Mesenchymal stem cell (in vitro differentiated cells and primary cell): ENCODE data around the gene ACBD4.

Source experiments
- DNase-seq: peaks from one replicate; pipeline ENCODE4 v3.0.0-alpha.2; 2013
- H2AFZ ChIP-seq: one replicate; pipeline ENCODE4 v1.6.1; 2013; ENCODE audit warnings: low read depth, mild to moderate bottlenecking, control low read depth, inconsistent platforms, low read length, moderate library complexity
- H2AK5ac ChIP-seq: 2 replicates; pipeline ENCODE4 v1.6.1; 2013; ENCODE audit warnings: low read length, moderate library complexity, mild to moderate bottlenecking, inconsistent platforms; ENCODE audit not compliant: severe bottlenecking
- H2BK120ac ChIP-seq: one replicate; pipeline ENCODE4 v1.6.1; 2013; ENCODE audit warnings: low read depth, mild to moderate bottlenecking, inconsistent platforms, low read length, moderate library complexity
- H2BK12ac ChIP-seq, 2 experiments: one replicate each; pipeline ENCODE4 v1.6.1; 2013; ENCODE audit warnings: inconsistent platforms in 2 of 2, low read length in 2 of 2, mild to moderate bottlenecking in 2 of 2, moderate library complexity in 2 of 2, control low read depth in 1 of 2
- H2BK15ac ChIP-seq: one replicate; pipeline ENCODE4 v1.6.1; 2013; ENCODE audit warnings: mild to moderate bottlenecking, low read depth, inconsistent platforms; ENCODE audit not compliant: poor library complexity, severe bottlenecking
- H2BK5ac ChIP-seq: 2 replicates; pipeline ENCODE4 v1.6.1; 2013; ENCODE audit warnings: low read depth, mild to moderate bottlenecking, low read length, control low read depth, inconsistent platforms; ENCODE audit not compliant: poor library complexity, severe bottlenecking
- H3K14ac ChIP-seq, 2 experiments: one replicate each; pipeline ENCODE4 v1.6.1; 2013; ENCODE audit warnings: inconsistent platforms in 2 of 2, low read length in 2 of 2, control low read depth in 1 of 2, mild to moderate bottlenecking in 1 of 2, moderate library complexity in 1 of 2
- H3K18ac ChIP-seq, 2 experiments: one replicate each; pipeline ENCODE4 v1.6.1; 2013; ENCODE audit warnings: inconsistent platforms in 2 of 2, low read length in 2 of 2, control low read depth in 1 of 2, low read depth in 1 of 2, mild to moderate bottlenecking in 1 of 2
- H3K23ac ChIP-seq, 2 experiments: one replicate each; pipeline ENCODE4 v1.6.1; 2013; ENCODE audit warnings: inconsistent platforms in 2 of 2, low read length in 2 of 2, mild to moderate bottlenecking in 2 of 2, moderate library complexity in 2 of 2, control low read depth in 1 of 2
- H3K27ac ChIP-seq: 2 replicates; pipeline ENCODE4 v1.5.1; 2013; ENCODE audit warnings: mild to moderate bottlenecking, moderate library complexity, low read length, control low read depth, inconsistent platforms; ENCODE audit not compliant: poor library complexity, severe bottlenecking
- H3K27me3 ChIP-seq, 2 experiments: 2 replicates each; pipeline versions ENCODE4 v1.6.1 to v1.7.0; 2013; ENCODE audit warnings: low read length in 2 of 2, mild to moderate bottlenecking in 2 of 2, moderate library complexity in 2 of 2, control low read depth in 1 of 2, inconsistent platforms in 1 of 2; ENCODE audit not compliant: control insufficient read depth in 1 of 2, insufficient read depth in 1 of 2
- H3K36me3 ChIP-seq, 2 experiments: 2 replicates each; pipeline versions ENCODE4 v1.6.1 to v1.7.0; 2013; ENCODE audit warnings: low read length in 2 of 2, control low read depth in 1 of 2, inconsistent platforms in 1 of 2, low read depth in 1 of 2, mild to moderate bottlenecking in 1 of 2; ENCODE audit not compliant: insufficient read depth in 2 of 2, control insufficient read depth in 1 of 2
- H3K4ac ChIP-seq, 2 experiments: one replicate each; pipeline ENCODE4 v1.6.1; 2013; ENCODE audit warnings: inconsistent platforms in 2 of 2, low read length in 2 of 2, mild to moderate bottlenecking in 2 of 2, moderate library complexity in 2 of 2, control low read depth in 1 of 2, low read depth in 1 of 2
- H3K4me1 ChIP-seq: 2 replicates; pipeline ENCODE4 v1.6.1; 2013; ENCODE audit warnings: low read depth, low read length, control low read depth; ENCODE audit not compliant: control insufficient read depth, insufficient read depth
- H3K4me2 ChIP-seq: 2 replicates; pipeline ENCODE4 v1.6.1; 2013; ENCODE audit warnings: low read length, mild to moderate bottlenecking, inconsistent platforms; ENCODE audit not compliant: poor library complexity, severe bottlenecking
- H3K4me3 ChIP-seq, 2 experiments: 2 replicates each; pipeline versions ENCODE4 v1.5.1 to v1.7.0; 2013; ENCODE audit warnings: low read length in 2 of 2, mild to moderate bottlenecking in 2 of 2, control low read depth in 1 of 2, low read depth in 1 of 2; ENCODE audit not compliant: insufficient read depth in 1 of 2
- H3K79me1 ChIP-seq: replicated peaks from 2 replicates; pipeline ENCODE4 v1.6.1; 2013; ENCODE audit warnings: mild to moderate bottlenecking, control low read depth, low read length, inconsistent platforms; ENCODE audit not compliant: poor library complexity, severe bottlenecking
- H3K9ac ChIP-seq: 2 replicates; pipeline ENCODE4 v1.7.0; 2013; ENCODE audit warnings: mild to moderate bottlenecking, low read length, moderate library complexity
- H3K9me3 ChIP-seq: 2 replicates; pipeline ENCODE4 v1.7.0; 2013; ENCODE audit warnings: mild to moderate bottlenecking, low read length; ENCODE audit not compliant: control insufficient read depth
- H4K8ac ChIP-seq: one replicate; pipeline ENCODE4 v1.6.1; 2013; ENCODE audit warnings: inconsistent platforms, mild to moderate bottlenecking, low read length, moderate library complexity
- H4K91ac ChIP-seq: one replicate; pipeline ENCODE4 v1.6.1; 2013; ENCODE audit warnings: mild to moderate bottlenecking, low read length, inconsistent platforms
- WGBS: methylation state at CpG from one replicate; pipeline ENCODE4 v1.1.7; 2013; ENCODE audit warnings: mixed read lengths; 5-methylcytosine and 5-hydroxymethylcytosine counted together

Gene ACBD4

GRCh38 chr17:45130681-45131615, 4.5 kb upstream of the ACBD4 start:
- Histone ChIP-seq H2BK120ac (peak overlapping the region; percentile 27), H3K9ac (peak overlapping the region; percentile 89), H2BK15ac (no peak overlapping the region), H2AK5ac (peak overlapping the region; percentile 62), H3K27ac (no peak overlapping the region), H4K8ac (peak overlapping the region; percentile 64), H3K79me1 (peaks cover 16% of the 10 kb centered on the region), H3K9me3 (no peaks in the 10 kb centered on the region), H3K27me3 (no peaks in the 10 kb centered on the region), H2BK5ac (no peak overlapping the region), H3K4me3 (peak overlapping the region; percentile 82 to 85), H3K14ac (peak overlapping the region in 1 of 2 experiments; percentile 71), H3K4me1 (peaks cover 54% of the 10 kb centered on the region), H4K91ac (peak overlapping the region; percentile 91), H2BK12ac (peak overlapping the region; percentile 59 to 79), H3K4ac (peak overlapping the region in 1 of 2 experiments; percentile 42), H3K4me2 (peak overlapping the region; percentile 92), H3K18ac (peak overlapping the region; percentile 70 to 77), H2AFZ (no peak overlapping the region), H3K23ac (peak overlapping the region in 1 of 2 experiments; percentile 74), H3K36me3 (peaks cover 0 to 8% of the 10 kb centered on the region in 2 experiments)
- WGBS: 92% methylated on average over 17 of the region's 17 CpGs
- DNase-seq: no peak

- Histone ChIP-seq H2BK5ac (peak overlapping the region; percentile 50), H3K9me3 (no peaks in the 10 kb centered on the region), H2BK15ac (peak overlapping the region; percentile 99), H4K91ac (peak overlapping the region; percentile 91), H3K23ac (peak overlapping the region; percentile 67 to 88), H3K79me1 (peaks cover 24% of the 10 kb centered on the region), H3K4me3 (peak overlapping the region; percentile 82 to 85), H3K36me3 (peaks cover 0 to 8% of the 10 kb centered on the region in 2 experiments), H3K4ac (peak overlapping the region; percentile 68 to 90), H2AK5ac (peak overlapping the region; percentile 62), H3K9ac (peak overlapping the region; percentile 89), H3K27ac (no peak overlapping the region), H3K4me1 (peaks cover 60% of the 10 kb centered on the region), H4K8ac (peak overlapping the region; percentile 64), H2AFZ (peak overlapping the region; percentile 56), H2BK12ac (peak overlapping the region; percentile 59 to 79), H3K27me3 (no peaks in the 10 kb centered on the region), H3K4me2 (peak overlapping the region; percentile 92), H2BK120ac (peak overlapping the region; percentile 55), H3K14ac (peak overlapping the region in 1 of 2 experiments; percentile 94), H3K18ac (peak overlapping the region; percentile 77 to 87)
- 21% methylated on average over 45 of the region's 46 CpGs for WGBS
- DNase-seq: peak; percentile 62
Measured at GRCh38 chr17:45131616-45132319, 3.7 kb upstream of the ACBD4 start.

GRCh38 chr17:45132320-45132571, 3.2 kb upstream of the ACBD4 start, which contains the start of gene PLCD3:
Gene PLCD3, minus strand, starts transcription at chr17:45132515. Its CDS starts 105 bp downstream, at chr17:45132410.
- peak within 1 kb of the TSS; percentile 50 for H2BK5ac ChIP-seq
- H3K18ac ChIP-seq: peak within 1 kb of the TSS; percentile 96 to 99
- H3K27me3 ChIP-seq: no peaks in the 10 kb centered on the region
- H3K9me3 ChIP-seq: no peaks in the 10 kb centered on the region
- H3K4me3 ChIP-seq: peak within 1 kb of the TSS; percentile 82 to 85
- H3K9ac ChIP-seq: peak within 1 kb of the TSS; percentile 93
- no peak for DNase-seq
- H3K27ac ChIP-seq: peak within 1 kb of the TSS; percentile 93
- peak within 1 kb of the TSS; percentile 81 for H2AFZ ChIP-seq
- peak within 1 kb of the TSS in 1 of 2 experiments; percentile 97 for H3K14ac ChIP-seq
- peak within 1 kb of the TSS; percentile 99 for H2BK15ac ChIP-seq
- H3K36me3 ChIP-seq: peaks cover 0 to 11% of the 10 kb centered on the region in 2 experiments
- peak within 1 kb of the TSS; percentile 91 for H4K91ac ChIP-seq
- peak within 1 kb of the TSS; percentile 62 for H2AK5ac ChIP-seq
- peaks cover 22% of the 10 kb centered on the region for H3K79me1 ChIP-seq
- H3K4ac ChIP-seq: peak within 1 kb of the TSS; percentile 68 to 91
- H3K23ac ChIP-seq: peak within 1 kb of the TSS; percentile 67 to 88
- 0% methylated on average over 3 of the region's 36 CpGs for WGBS
- H2BK12ac ChIP-seq: peak within 1 kb of the TSS; percentile 79 to 89
- peak within 1 kb of the TSS; percentile 92 for H3K4me2 ChIP-seq
- H2BK120ac ChIP-seq: peak within 1 kb of the TSS; percentile 87
- H4K8ac ChIP-seq: peak within 1 kb of the TSS; percentile 92
- H3K4me1 ChIP-seq: peaks cover 55% of the 10 kb centered on the region
